ENCODE measurements around the gene UBA3.

UBA3 gene

GRCh38 chr3:69107841-69108240, 27.7 kb upstream of the UBA3 start:
- H3K36me3 ChIP-seq, result peaks cover 18% of the 10 kb centered on the region
- no peaks in the 10 kb centered on the region for H3K27me3 ChIP-seq
- H3K9me3 ChIP-seq, result no peaks in the 10 kb centered on the region
- DNase-seq, result no peak
- H3K4me3 ChIP-seq (ENCODE audit: low read depth, low read length), result no peak overlapping the region
- TF ChIP-seq, protein P1, sequence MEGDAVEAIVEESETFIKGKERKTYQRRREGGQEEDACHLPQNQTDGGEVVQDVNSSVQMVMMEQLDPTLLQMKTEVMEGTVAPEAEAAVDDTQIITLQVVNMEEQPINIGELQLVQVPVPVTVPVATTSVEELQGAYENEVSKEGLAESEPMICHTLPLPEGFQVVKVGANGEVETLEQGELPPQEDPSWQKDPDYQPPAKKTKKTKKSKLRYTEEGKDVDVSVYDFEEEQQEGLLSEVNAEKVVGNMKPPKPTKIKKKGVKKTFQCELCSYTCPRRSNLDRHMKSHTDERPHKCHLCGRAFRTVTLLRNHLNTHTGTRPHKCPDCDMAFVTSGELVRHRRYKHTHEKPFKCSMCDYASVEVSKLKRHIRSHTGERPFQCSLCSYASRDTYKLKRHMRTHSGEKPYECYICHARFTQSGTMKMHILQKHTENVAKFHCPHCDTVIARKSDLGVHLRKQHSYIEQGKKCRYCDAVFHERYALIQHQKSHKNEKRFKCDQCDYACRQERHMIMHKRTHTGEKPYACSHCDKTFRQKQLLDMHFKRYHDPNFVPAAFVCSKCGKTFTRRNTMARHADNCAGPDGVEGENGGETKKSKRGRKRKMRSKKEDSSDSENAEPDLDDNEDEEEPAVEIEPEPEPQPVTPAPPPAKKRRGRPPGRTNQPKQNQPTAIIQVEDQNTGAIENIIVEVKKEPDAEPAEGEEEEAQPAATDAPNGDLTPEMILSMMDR (IDR thresholded peaks at IDR 0.05; ENCODE audit: low read depth, low read length), result no peak
- no peaks in the 10 kb centered on the region; the same call in 1 of the 2 replicates for H3K4me1 ChIP-seq

DNA sequence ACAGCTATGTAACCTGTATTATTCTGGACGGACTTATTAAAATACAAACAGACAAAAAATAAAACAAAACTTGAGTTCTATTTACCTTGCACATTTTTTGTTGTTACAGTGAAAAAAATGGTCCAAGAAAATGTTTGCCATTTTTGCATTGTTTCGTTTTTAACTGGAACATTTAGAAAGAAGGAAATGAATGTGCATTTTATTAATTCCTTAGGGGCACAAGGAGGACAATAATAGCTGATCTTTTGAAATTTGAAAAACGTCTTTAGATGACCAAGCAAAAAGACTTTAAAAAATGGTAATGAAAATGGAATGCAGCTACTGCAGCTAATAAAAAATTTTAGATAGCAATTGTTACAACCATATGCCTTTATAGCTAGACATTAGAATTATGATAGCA, 25.2 kb upstream of the UBA3 start:
- no peaks in the 10 kb centered on the region for H3K4me1 ChIP-seq
- no peaks in the 10 kb centered on the region for H3K9me3 ChIP-seq
- no peaks in the 10 kb centered on the region for H3K27me3 ChIP-seq
- peaks cover 31% of the 10 kb centered on the region for H3K36me3 ChIP-seq
- DNase-seq, result no peak
- TF ChIP-seq, protein P1 (IDR thresholded peaks at IDR 0.05; ENCODE audit: low read depth, low read length), result no peak
- H3K4me3 ChIP-seq (ENCODE audit: low read depth, low read length), result no peak overlapping the region

- no peaks in the 10 kb centered on the region for H3K4me1 ChIP-seq
- TF ChIP-seq, protein P1 (IDR thresholded peaks at IDR 0.05; ENCODE audit: low read depth, low read length), result no peak
- H3K9me3 ChIP-seq, result no peaks in the 10 kb centered on the region
- DNase-seq, result no peak
- no peak overlapping the region for H3K4me3 ChIP-seq (ENCODE audit: low read depth, low read length)
- no peaks in the 10 kb centered on the region for H3K27me3 ChIP-seq
- H3K36me3 ChIP-seq, result peaks cover 31% of the 10 kb centered on the region
Observed at GRCh38 chr3:69104586-69104985, 24.4 kb upstream of the UBA3 start.

DNA sequence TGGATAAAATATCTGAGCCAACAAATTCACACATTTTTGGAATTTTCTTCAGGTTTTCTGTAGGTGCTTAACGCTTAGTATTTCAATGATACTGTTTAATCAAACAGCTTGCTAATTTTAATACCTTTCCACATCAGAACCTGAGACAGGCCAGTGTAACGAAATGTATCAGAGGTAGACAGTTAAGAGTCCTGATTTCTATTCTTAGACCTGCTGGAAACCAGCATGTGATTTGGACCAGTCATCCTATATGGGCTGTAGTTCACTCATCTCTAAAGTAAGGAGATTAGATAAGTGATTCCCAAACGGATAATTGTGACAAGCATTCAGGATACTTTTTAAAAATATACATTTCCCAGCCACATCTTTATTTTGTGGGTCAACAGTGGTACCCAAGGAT, 23.0 kb upstream of the UBA3 start:
- H3K27me3 ChIP-seq, result no peaks in the 10 kb centered on the region
- TF ChIP-seq, protein P1 (IDR thresholded peaks at IDR 0.05; ENCODE audit: low read depth, low read length), result no peak
- no peak for DNase-seq
- H3K36me3 ChIP-seq, result peaks cover 31% of the 10 kb centered on the region
- H3K9me3 ChIP-seq, result no peaks in the 10 kb centered on the region
- no peak overlapping the region for H3K4me3 ChIP-seq (ENCODE audit: low read depth, low read length)
- H3K4me1 ChIP-seq, result no peaks in the 10 kb centered on the region

GRCh38 chr3:69102384-69102783, 22.2 kb upstream of the UBA3 start:
- Histone ChIP-seq H3K27me3 (no peaks in the 10 kb centered on the region), H3K36me3 (peaks cover 31% of the 10 kb centered on the region), H3K4me1 (no peaks in the 10 kb centered on the region), H3K9me3 (no peaks in the 10 kb centered on the region), H3K4me3 (ENCODE audit: low read depth, low read length) (no peak overlapping the region)
- TF ChIP-seq, protein P1 (IDR thresholded peaks at IDR 0.05; ENCODE audit: low read depth, low read length), result no peak
- DNase-seq, result no peak

DNA sequence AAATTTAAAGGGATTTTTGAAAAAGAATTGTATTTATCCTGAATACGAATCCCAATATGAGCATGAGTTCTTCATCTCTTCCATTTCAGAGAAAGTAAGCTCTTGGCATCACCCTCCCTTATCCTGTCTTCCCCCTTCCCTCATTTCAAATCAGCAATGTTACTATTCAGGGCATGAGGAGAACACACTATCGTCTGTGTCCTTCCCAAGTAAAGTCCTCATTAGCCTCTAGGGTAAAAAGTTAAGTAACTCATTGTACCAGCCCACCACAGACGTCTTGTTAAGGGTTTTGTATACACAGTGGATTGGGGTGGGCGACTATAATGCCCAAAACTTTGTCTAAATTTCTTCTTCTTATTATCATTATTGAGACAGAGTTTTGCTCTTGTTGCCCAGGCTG, 19.4 kb upstream of the UBA3 start:
- TF ChIP-seq, protein P1 (IDR thresholded peaks at IDR 0.05; ENCODE audit: low read depth, low read length), result no peak
- no peaks in the 10 kb centered on the region for H3K4me1 ChIP-seq
- DNase-seq, result no peak
- H3K27me3 ChIP-seq, result no peaks in the 10 kb centered on the region
- no peak overlapping the region for H3K4me3 ChIP-seq (ENCODE audit: low read depth, low read length)
- peaks cover 23% of the 10 kb centered on the region for H3K36me3 ChIP-seq
- H3K9me3 ChIP-seq, result no peaks in the 10 kb centered on the region
